Calu3 (cell line): ENCODE results near the gene TREX2. TPM values are rescaled to one million over a fixed set of nuclear protein-coding genes. Genes with fewer than 3 reads are reported as not detected.

Experiments
- BruUV-seq: library from RNA; stranded (reverse); fragments of 400-500 nt; replicated peaks from 2 replicates; lab custom pipeline; 2021; lab: Mats Ljungman, UMichigan
- CTCF ChIA-PET: fragments of 300-600 bp; sonication (Branson Sonifier 250); formaldehyde crosslinking; loops from one replicate; lab custom pipeline; 2022; ENCODE audit warnings: antibody characterized with exemption; lab: Charles Lee
- DNase-seq: peaks from one replicate; pipeline ENCODE4 v3.0.0; 2022
- H3K27ac Mint-ChIP-seq: one replicate; pipeline ENCODE4 v1.8.0; 2022; ENCODE audit warnings: mixed read lengths; ENCODE audit not compliant: unreplicated experiment
- H3K27me3 Mint-ChIP-seq: one replicate; pipeline ENCODE4 v1.8.0; 2022; ENCODE audit warnings: mixed read lengths; ENCODE audit not compliant: unreplicated experiment
- H3K36me3 Mint-ChIP-seq: one replicate; pipeline ENCODE4 v1.8.0; 2022; ENCODE audit warnings: mild to moderate bottlenecking, moderate library complexity, mixed read lengths; ENCODE audit not compliant: insufficient read depth, unreplicated experiment
- H3K4me1 Mint-ChIP-seq: one replicate; pipeline ENCODE4 v1.8.0; 2022; ENCODE audit warnings: mild to moderate bottlenecking, low read depth, mixed read lengths; ENCODE audit not compliant: unreplicated experiment
- H3K4me3 Mint-ChIP-seq: one replicate; pipeline ENCODE4 v1.8.0; 2022; ENCODE audit warnings: mild to moderate bottlenecking, low read depth, moderate library complexity, mixed read lengths; ENCODE audit not compliant: unreplicated experiment
- H3K9me3 Mint-ChIP-seq: one replicate; pipeline ENCODE4 v1.8.0; 2022; ENCODE audit warnings: low read depth, mixed read lengths; ENCODE audit not compliant: unreplicated experiment
- intact Hi-C: fragments of 100-400 bp; cut with micrococcal nuclease; formaldehyde crosslinking; loops from one replicate; pipeline ENCODE4 v1.10.0; 2022; ENCODE audit not compliant: unreplicated experiment
- total RNA-seq: library from RNA; stranded (reverse); gene quantifications from 2 replicates; pipeline ENCODE4 v1.2.3, GENCODE V29; 2022
- TF ChIP-seq, protein P1 (sequence below): fragments of 200-600 bp; IDR thresholded peaks from one replicate; pipeline ENCODE4 v1.8.0; 2022; ENCODE audit warnings: antibody characterized with exemption; ENCODE audit not compliant: unreplicated experiment

TREX2 gene
- total RNA-seq, 1 experiment from 2014 or later, result 2.0 TPM

DNA sequence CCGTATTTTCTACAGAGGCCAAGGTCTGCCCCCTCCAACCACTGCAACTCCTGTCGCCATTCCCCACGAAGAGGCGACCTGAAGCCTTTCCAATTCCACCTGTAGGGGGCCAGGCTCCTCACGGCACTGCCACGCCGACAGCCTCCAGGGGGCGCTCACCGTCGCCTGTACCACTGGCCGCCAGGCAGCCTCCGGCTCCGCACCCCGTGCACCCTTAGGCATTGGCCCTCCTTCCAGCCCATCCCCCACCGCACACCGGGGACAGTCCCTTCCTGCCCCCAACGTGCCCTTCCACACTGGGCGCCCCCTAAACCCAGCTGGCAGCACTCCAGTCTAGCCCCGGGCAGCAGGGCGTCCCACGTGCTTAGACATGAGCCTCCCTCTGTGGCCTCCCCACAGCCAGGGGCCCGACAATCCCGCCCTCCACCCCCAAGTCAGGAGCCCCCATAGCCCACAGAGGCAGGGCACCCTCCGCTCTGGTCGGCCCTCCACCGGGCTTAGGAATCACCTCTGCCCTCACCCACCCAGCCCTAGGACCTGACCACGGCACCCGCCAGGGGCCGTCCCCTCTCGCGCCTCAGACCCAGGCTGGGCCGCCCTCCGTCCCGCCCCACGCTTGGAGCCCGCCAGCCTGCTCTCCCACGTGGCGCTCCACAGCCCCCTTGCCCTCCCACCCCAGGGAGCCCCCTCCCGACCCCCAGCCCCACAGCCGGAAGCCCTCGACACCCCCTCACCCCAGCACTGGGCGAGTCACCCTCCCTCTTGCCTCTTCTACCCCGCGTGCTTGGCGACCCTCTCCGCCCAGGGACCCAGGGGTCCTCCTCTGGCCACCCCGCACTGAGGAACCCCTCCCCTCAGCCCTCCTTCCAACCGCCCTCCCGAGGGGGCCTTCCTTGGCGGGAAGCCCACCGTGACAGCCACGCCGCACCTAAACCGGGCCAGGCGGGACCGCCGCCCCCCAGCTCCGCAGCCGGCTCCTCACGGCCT lies 45.4 kb downstream of the TREX2 start:
- intact Hi-C loops, result no loop called here
- no peaks in the 10 kb centered on the region for H3K9me3 Mint-ChIP-seq
- CTCF ChIA-PET, result no interaction called here

DNA sequence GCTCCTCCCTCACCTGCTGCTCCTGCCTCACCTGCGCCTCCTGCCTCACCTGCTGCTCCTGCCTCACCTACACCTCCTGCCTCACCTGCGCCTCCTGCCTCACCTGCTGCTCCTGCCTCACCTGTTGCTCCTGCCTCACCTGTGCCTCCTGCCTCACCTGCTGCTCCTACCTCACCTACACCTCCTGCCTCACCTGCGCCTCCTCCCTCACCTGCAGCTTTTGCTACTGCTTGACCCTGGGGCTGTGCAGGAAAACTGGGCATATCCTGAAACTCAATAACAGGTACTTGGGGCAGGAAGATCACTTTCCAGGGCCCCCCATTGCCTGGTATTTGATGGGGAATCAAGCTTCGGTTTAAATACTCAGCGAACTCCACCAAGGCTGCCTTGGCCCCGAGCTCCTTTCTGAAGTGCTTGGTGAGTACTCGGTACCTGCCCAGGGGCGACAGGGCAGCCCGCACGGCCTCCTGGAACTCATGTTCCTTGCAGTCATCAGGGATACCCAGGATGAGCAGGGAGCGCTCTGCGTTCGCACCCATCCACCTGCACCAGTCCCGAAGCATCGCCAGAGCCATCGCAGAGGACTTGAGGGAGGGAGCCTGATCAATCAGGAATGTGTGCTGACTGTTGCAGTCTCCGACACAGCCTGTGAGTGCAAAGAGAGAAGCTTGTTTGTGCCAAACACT lies 47.4 kb downstream of the TREX2 start:
- no peaks in the 10 kb centered on the region for H3K36me3 Mint-ChIP-seq
- H3K27ac Mint-ChIP-seq, result no peak overlapping the region
- CTCF ChIA-PET, result no interaction called here
- TF ChIP-seq, protein P1, sequence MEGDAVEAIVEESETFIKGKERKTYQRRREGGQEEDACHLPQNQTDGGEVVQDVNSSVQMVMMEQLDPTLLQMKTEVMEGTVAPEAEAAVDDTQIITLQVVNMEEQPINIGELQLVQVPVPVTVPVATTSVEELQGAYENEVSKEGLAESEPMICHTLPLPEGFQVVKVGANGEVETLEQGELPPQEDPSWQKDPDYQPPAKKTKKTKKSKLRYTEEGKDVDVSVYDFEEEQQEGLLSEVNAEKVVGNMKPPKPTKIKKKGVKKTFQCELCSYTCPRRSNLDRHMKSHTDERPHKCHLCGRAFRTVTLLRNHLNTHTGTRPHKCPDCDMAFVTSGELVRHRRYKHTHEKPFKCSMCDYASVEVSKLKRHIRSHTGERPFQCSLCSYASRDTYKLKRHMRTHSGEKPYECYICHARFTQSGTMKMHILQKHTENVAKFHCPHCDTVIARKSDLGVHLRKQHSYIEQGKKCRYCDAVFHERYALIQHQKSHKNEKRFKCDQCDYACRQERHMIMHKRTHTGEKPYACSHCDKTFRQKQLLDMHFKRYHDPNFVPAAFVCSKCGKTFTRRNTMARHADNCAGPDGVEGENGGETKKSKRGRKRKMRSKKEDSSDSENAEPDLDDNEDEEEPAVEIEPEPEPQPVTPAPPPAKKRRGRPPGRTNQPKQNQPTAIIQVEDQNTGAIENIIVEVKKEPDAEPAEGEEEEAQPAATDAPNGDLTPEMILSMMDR, result no peak
- DNase-seq, result no peak
- no peaks in the 10 kb centered on the region for H3K4me1 Mint-ChIP-seq
- H3K4me3 Mint-ChIP-seq, result no peak overlapping the region
- no peaks in the 10 kb centered on the region for H3K9me3 Mint-ChIP-seq
- H3K27me3 Mint-ChIP-seq, result peaks cover 79% of the 10 kb centered on the region
- BruUV-seq, result no TSS peak
- intact Hi-C loops, result no loop called here

More for the DNA sequence above, 45.4 kb downstream of the TREX2 start:
- Mint-ChIP-seq H3K4me1 (no peaks in the 10 kb centered on the region), H3K27ac (no peak overlapping the region), H3K36me3 (no peaks in the 10 kb centered on the region), H3K27me3 (peaks cover 77% of the 10 kb centered on the region), H3K4me3 (no peak overlapping the region)
- peak; percentile 40 for DNase-seq
- no TSS peak for BruUV-seq
- TF ChIP-seq, protein P1, result peak; percentile 71

DNA sequence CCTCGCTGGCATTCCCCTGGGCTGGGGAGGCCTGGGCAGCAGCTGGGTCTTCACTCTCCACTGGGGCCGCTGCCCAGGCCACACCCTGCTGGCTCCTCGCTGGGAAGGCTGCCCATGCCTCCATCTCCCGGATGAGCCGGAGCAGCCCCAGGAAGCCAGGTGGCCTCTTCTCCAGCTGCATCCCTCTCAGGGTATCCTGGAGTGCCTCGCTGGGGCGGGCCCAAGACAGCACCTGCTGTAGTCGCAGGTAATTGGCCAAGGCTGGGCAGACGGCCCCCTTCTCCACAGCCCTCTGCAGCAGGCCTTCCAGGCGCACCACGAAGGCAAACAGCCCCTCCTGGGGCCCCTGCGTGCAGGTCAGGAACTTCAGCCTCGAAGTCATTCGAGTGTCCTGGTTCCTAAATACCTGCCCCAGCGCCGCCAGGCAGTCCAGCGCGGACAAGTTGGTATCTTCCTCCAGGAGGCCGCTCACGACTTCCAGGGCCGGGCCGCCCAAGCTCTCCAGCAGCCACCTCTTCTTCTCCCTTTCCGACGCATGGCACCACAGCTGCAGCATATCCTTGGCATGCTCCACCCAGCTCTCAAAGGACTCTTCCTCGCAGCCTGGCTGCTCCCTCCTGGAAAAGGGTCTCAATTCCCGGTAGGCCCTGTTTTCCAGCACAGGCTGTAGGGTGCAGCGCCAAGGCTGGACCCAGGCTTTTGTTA lies 48.4 kb downstream of the TREX2 start:
- intact Hi-C loops, result no loop called here
- TF ChIP-seq, protein P1, result no peak
- H3K36me3 Mint-ChIP-seq, result no peaks in the 10 kb centered on the region
- H3K27ac Mint-ChIP-seq, result no peak overlapping the region
- H3K4me3 Mint-ChIP-seq, result no peak overlapping the region
- no TSS peak for BruUV-seq
- H3K9me3 Mint-ChIP-seq, result no peaks in the 10 kb centered on the region
- H3K4me1 Mint-ChIP-seq, result no peaks in the 10 kb centered on the region
- peaks cover 71% of the 10 kb centered on the region for H3K27me3 Mint-ChIP-seq
- no peak for DNase-seq
- CTCF ChIA-PET, result interaction anchor here (0.7 kb wide), 1 partner anchor 43 kb away, joined by 3 read pairs; no protein-coding TSS in a partner anchor
